Mononuclear cell (primary cell): ENCODE data around the gene ELMOD1. TPM values are rescaled to one million over a fixed set of nuclear protein-coding genes. Genes with fewer than 3 reads are reported as not detected.
"Not testable (repeated sequence)": the region's sequence is repeated elsewhere in the genome, so short reads cannot be mapped to it uniquely, and the experiment has no call there.

Experiments used
- H3K27me3 ChIP-seq: 2 replicates; pipeline ENCODE4 v1.6.0; 2011; ENCODE audit warnings: low read length, control low read depth; ENCODE audit not compliant: insufficient read depth
- H3K4me1 ChIP-seq: 2 replicates; pipeline ENCODE4 v1.5.1; 2011; ENCODE audit warnings: mild to moderate bottlenecking, low read length, control low read depth; ENCODE audit not compliant: insufficient read depth
- H3K4me3 ChIP-seq: 2 replicates; pipeline ENCODE4 v1.5.1; 2011; ENCODE audit warnings: mild to moderate bottlenecking, low read length, moderate library complexity
- H3K9me3 ChIP-seq: 2 replicates; pipeline ENCODE4 v1.5.1; 2011; ENCODE audit warnings: low read depth, mild to moderate bottlenecking, control low read depth, low read length
- total RNA-seq: library from RNA; depleted of rRNA; stranded (reverse); fragments of >200 nt; gene quantifications from one replicate; pipeline ENCODE4 v1.2.3, GENCODE V29; 2012

ELMOD1 gene
- total RNA-seq, 1 donor: under 0.01 TPM

- Histone ChIP-seq H3K9me3 (no peaks in the 10 kb centered on the region), H3K27me3 (peaks cover 2% of the 10 kb centered on the region), H3K4me1 (peaks cover 13% of the 10 kb centered on the region)
These were observed 20.9 kb upstream of the ELMOD1 start for GRCh38 chr11:107570015-107570414.

DNA sequence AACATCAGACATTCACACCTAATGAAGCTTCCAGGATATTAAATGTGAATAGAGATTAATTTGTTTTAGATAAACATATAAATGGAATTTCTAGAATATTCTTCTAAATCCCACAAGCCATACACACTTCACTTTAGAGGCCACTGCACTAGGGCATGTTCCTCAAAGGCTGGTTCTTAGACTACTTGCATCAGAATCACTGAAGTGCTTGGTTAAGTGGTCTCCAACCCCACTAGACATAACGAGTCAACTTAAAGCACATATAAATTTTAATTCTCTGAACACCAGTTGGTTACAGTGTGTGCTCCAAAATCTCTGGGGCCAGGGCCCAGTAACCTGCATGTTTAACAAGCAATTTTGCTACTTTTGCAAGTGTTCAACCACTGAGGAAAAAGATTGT lies 17.5 kb upstream of the ELMOD1 start:
- no peaks in the 10 kb centered on the region for H3K9me3 ChIP-seq
- peaks cover 2% of the 10 kb centered on the region for H3K27me3 ChIP-seq
- no peaks in the 10 kb centered on the region for H3K4me1 ChIP-seq
- H3K4me3 ChIP-seq: no peak overlapping the region

More at GRCh38 chr11:107570015-107570414, 20.9 kb upstream of the ELMOD1 start:
- no peak overlapping the region for H3K4me3 ChIP-seq

DNA sequence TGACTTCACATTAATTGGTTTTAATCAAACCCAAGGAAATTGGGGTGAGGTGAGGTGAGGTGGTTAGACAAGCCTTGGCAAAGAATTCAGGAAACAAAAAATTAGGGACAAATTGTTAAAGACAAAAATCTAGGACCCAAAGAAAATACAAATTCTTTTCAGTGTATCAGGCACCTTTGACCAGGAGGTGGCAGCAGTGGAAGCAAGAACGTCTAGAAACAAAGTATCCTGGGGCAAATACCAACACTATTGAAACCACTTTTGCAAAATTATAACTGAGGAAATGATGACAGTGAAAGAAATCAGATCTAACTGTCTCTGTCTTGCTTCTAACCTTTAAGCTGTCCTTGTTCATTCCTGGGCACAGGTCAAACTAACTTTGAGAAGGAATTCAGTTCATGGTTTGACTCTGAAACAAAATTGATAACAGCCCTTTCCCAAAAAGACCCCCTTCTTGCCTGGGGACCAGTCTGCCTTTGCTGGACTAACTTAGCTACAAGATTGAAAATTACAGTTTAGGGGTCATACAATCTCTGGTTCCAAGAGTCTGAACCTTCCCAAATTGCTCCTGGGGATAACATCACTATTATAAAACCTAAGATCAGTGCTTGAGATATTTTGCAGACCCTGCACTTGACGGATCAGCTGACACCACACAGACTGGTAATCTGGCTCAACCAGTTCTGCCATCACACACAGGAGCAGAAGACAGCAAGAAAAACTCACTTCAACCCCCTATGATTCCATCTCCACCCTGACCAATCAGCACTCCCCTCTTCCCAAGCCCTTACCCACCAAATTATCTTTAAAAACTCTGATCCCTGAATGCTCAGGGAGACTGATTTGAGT lies 14.2 kb upstream of the ELMOD1 start:
- not testable (repeated sequence) for H3K4me3 ChIP-seq, H3K9me3 ChIP-seq

DNA sequence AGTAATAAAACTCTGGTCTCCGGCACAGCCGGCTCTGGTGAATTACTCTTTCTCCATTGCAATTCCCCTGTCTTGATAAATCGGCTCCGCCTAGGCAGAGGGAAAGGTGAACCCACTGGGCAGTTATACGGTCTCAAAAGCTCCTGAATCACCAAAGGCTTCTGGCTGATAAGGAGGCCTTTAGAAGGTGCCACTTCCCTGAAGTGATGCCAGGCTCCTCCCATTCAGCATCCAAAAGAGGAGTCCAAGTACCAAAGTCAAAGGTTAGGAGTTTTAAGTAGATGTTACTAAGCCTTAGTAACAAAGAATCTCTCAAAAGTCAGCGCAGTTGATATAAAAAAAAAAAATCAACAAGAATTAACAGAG lies 13.6 kb upstream of the ELMOD1 start:
- Histone ChIP-seq H3K9me3 (no peaks in the 10 kb centered on the region), H3K4me3 (no peak overlapping the region), H3K27me3 (peaks cover 3% of the 10 kb centered on the region), H3K4me1 (no peaks in the 10 kb centered on the region)

More for the DNA sequence above, 14.2 kb upstream of the ELMOD1 start:
- H3K4me1 ChIP-seq, H3K27me3 ChIP-seq: not testable (repeated sequence)

DNA sequence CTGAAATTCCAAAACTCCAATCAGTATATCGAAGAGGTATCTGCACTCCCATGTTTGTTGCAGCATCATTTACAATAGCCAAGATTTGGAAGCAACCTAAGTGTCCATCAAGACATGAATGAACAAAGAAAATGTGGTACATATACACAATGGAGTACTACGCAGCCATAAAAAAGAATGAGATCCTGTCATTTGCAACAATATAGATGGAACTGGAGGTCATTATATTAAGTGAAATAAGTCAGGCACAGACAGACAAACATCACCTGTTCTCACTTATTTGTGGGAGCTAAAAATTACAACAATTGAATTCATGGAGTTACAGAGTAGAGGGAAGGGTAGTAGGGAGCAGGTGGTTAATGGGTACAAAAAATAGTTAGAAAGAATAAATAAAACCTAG lies 11.8 kb upstream of the ELMOD1 start:
- not testable (repeated sequence) for H3K4me3 ChIP-seq, H3K9me3 ChIP-seq, H3K4me1 ChIP-seq
- peaks cover 16% of the 10 kb centered on the region for H3K27me3 ChIP-seq

DNA sequence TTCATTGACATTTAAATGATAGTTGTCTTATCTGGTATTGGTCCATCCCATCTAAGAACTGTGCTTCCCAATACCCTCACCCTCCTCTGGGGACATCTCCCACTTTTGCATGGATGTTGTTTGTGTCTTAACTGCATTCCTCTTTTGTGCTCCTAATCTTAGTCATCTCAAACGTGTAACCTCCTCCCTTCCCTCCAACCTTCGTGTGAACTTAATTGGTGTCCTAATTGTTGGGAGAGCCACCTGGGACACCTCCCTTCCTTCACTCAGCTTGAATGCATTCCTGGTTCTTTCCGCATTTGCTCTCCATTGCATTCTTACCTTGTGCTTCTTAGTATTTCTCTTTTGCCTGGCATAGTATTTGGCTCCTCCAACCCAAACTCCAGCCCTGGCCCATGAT lies 9.8 kb upstream of the ELMOD1 start:
- no peak overlapping the region for H3K4me3 ChIP-seq
- H3K9me3 ChIP-seq: no peaks in the 10 kb centered on the region
- no peaks in the 10 kb centered on the region for H3K4me1 ChIP-seq
- H3K27me3 ChIP-seq: peaks cover 28% of the 10 kb centered on the region

GRCh38 chr11:107583629-107584195 lies 7.2 kb upstream of the ELMOD1 start:
- no peaks in the 10 kb centered on the region for H3K9me3 ChIP-seq
- no peaks in the 10 kb centered on the region for H3K4me1 ChIP-seq
- no peak overlapping the region for H3K4me3 ChIP-seq
- H3K27me3 ChIP-seq: peaks cover 51% of the 10 kb centered on the region

GRCh38 chr11:107587306-107587979 lies 3.5 kb upstream of the ELMOD1 start:
- no peaks in the 10 kb centered on the region for H3K9me3 ChIP-seq
- H3K4me1 ChIP-seq: peaks cover 18% of the 10 kb centered on the region
- peaks cover 79% of the 10 kb centered on the region for H3K27me3 ChIP-seq
- no peak overlapping the region for H3K4me3 ChIP-seq

- peaks cover 92% of the 10 kb centered on the region for H3K27me3 ChIP-seq
- H3K4me3 ChIP-seq: peak overlapping the region; percentile 15
- peaks cover 18% of the 10 kb centered on the region for H3K4me1 ChIP-seq
- no peaks in the 10 kb centered on the region for H3K9me3 ChIP-seq
These were observed 657 bp downstream of the ELMOD1 start for GRCh38 chr11:107591378-107592230.

- H3K4me1 ChIP-seq: peaks cover 18% of the 10 kb centered on the region
- H3K4me3 ChIP-seq: no peak overlapping the region
- no peaks in the 10 kb centered on the region for H3K9me3 ChIP-seq
- peaks cover 90% of the 10 kb centered on the region for H3K27me3 ChIP-seq
These were observed 1.3 kb downstream of the ELMOD1 start for GRCh38 chr11:107592231-107592590.

DNA sequence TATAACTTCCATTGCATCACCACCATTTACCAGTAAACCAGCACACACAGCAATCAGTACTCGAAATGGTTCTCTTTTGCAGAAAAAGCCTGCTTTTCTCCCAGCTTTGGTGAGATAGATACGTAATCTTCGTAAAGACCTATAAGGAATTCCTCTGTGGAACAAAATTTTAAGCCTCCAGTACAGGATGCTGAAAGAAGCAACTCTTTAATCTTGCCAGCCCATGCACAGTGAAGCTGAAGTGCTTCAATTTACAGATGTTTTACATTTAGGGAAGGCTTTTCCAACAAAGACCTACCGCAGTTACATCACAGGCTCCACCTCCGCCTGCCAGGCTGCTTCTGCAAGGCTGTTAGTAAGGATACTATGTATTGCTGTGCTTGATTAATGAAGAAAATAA lies 1.9 kb downstream of the ELMOD1 start:
- no peak overlapping the region for H3K4me3 ChIP-seq
- H3K4me1 ChIP-seq: peaks cover 18% of the 10 kb centered on the region
- no peaks in the 10 kb centered on the region for H3K9me3 ChIP-seq
- peaks cover 85% of the 10 kb centered on the region for H3K27me3 ChIP-seq

GRCh38 chr11:107593951-107594350 lies 3.0 kb downstream of the ELMOD1 start:
- Histone ChIP-seq H3K4me1 (peaks cover 18% of the 10 kb centered on the region), H3K9me3 (no peaks in the 10 kb centered on the region), H3K4me3 (no peak overlapping the region), H3K27me3 (peaks cover 82% of the 10 kb centered on the region)

DNA sequence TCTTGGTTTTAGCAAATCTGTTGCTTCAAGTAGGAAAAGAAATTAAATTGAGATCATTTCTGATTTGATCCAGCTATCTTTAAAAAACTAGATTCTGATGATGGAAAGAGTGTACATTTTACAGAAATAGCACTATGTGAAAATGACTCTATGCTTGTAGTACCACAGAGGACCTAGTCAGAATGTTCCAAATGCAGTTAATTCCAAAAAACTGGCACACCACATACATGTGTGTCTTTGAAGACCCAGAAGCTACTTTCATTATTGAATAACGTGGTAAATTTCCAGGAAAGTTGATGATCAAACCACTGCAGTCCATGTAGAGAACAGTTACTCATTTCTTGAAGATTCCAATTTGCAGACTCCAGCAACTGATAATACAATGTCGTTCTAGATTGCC lies 3.8 kb downstream of the ELMOD1 start:
- Histone ChIP-seq H3K27me3 (peaks cover 75% of the 10 kb centered on the region), H3K9me3 (no peaks in the 10 kb centered on the region), H3K4me1 (peaks cover 18% of the 10 kb centered on the region), H3K4me3 (no peak overlapping the region)

DNA sequence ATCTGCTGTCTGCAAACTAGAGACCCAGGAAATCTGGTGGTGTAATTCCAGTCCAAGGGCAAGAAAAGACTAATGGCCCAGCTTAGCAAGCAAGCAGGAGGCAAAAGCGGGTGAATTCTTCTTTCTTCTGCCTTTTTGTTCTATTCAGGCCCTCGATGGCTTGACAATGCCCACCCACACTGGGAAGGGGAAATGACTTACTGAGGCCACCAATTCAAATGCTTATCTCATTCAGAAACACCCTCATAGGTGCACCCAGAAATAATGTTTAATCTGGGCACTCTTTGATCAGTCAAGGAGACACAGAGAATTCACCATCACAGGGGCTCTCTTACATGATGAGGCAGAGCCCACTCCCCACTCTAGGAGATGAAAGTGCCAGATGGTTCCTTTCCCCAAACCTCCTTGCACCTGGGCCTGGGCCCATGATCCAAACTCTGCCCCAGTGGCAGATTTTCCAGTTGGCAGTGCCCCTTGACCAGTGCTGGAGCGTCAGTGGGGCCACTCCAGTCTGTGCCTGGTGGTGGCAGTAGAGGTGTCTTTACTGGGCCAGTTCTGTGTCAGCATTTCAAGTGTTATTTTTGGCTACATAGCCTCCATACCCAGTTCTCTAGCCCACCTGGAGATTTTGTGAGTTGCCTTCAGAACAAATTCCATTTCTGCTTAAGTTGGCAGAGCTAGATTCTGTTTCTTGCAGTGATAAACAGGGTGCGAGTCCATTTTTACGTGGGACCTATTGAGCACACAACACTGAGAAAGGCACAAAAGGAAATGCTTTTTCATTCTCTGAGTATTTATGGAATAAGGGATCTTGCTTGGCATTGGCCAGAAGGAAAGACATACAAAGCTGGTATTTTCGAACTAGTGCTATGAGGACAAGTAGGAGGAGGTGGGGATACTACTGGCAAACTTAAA lies 7.5 kb downstream of the ELMOD1 start:
- Histone ChIP-seq H3K9me3 (no peaks in the 10 kb centered on the region), H3K27me3 (peaks cover 45% of the 10 kb centered on the region), H3K4me1 (no peaks in the 10 kb centered on the region), H3K4me3 (no peak overlapping the region)
